Calu3 (cell line): ENCODE results near the gene PAPOLA. TPM values are rescaled to one million over a fixed set of nuclear protein-coding genes. Genes with fewer than 3 reads are reported as not detected.
A peak's percentile ranks its signal among the peaks of the same experiment; 100 is the strongest.
"Not testable (repeated sequence)": the region's sequence is repeated elsewhere in the genome, so short reads cannot be mapped to it uniquely, and the experiment has no call there.

Experiments used
- BruUV-seq: library from RNA; stranded (reverse); fragments of 400-500 nt; replicated peaks from 2 replicates; lab custom pipeline; 2021; lab: Mats Ljungman, UMichigan
- CTCF ChIA-PET: fragments of 300-600 bp; sonication (Branson Sonifier 250); formaldehyde crosslinking; loops from one replicate; lab custom pipeline; 2022; ENCODE audit warnings: antibody characterized with exemption; lab: Charles Lee
- DNase-seq: peaks from one replicate; pipeline ENCODE4 v3.0.0; 2022
- H3K27ac Mint-ChIP-seq: one replicate; pipeline ENCODE4 v1.8.0; 2022; ENCODE audit warnings: mixed read lengths; ENCODE audit not compliant: unreplicated experiment
- H3K27me3 Mint-ChIP-seq: one replicate; pipeline ENCODE4 v1.8.0; 2022; ENCODE audit warnings: mixed read lengths; ENCODE audit not compliant: unreplicated experiment
- H3K36me3 Mint-ChIP-seq: one replicate; pipeline ENCODE4 v1.8.0; 2022; ENCODE audit warnings: mild to moderate bottlenecking, moderate library complexity, mixed read lengths; ENCODE audit not compliant: insufficient read depth, unreplicated experiment
- H3K4me1 Mint-ChIP-seq: one replicate; pipeline ENCODE4 v1.8.0; 2022; ENCODE audit warnings: mild to moderate bottlenecking, low read depth, mixed read lengths; ENCODE audit not compliant: unreplicated experiment
- H3K4me3 Mint-ChIP-seq: one replicate; pipeline ENCODE4 v1.8.0; 2022; ENCODE audit warnings: mild to moderate bottlenecking, low read depth, moderate library complexity, mixed read lengths; ENCODE audit not compliant: unreplicated experiment
- H3K9me3 Mint-ChIP-seq: one replicate; pipeline ENCODE4 v1.8.0; 2022; ENCODE audit warnings: low read depth, mixed read lengths; ENCODE audit not compliant: unreplicated experiment
- CTCF ChIP-seq: fragments of 200-600 bp; IDR thresholded peaks from one replicate; pipeline ENCODE4 v1.8.0; 2022; ENCODE audit warnings: antibody characterized with exemption; ENCODE audit not compliant: unreplicated experiment
- intact Hi-C: fragments of 100-400 bp; cut with micrococcal nuclease; formaldehyde crosslinking; loops from one replicate; pipeline ENCODE4 v1.10.0; 2022; ENCODE audit not compliant: unreplicated experiment
- total RNA-seq: library from RNA; stranded (reverse); gene quantifications from 2 replicates; pipeline ENCODE4 v1.2.3, GENCODE V29; 2022

PAPOLA gene
- total RNA-seq, 1 experiment from 2014 or later, result 205 TPM

DNA sequence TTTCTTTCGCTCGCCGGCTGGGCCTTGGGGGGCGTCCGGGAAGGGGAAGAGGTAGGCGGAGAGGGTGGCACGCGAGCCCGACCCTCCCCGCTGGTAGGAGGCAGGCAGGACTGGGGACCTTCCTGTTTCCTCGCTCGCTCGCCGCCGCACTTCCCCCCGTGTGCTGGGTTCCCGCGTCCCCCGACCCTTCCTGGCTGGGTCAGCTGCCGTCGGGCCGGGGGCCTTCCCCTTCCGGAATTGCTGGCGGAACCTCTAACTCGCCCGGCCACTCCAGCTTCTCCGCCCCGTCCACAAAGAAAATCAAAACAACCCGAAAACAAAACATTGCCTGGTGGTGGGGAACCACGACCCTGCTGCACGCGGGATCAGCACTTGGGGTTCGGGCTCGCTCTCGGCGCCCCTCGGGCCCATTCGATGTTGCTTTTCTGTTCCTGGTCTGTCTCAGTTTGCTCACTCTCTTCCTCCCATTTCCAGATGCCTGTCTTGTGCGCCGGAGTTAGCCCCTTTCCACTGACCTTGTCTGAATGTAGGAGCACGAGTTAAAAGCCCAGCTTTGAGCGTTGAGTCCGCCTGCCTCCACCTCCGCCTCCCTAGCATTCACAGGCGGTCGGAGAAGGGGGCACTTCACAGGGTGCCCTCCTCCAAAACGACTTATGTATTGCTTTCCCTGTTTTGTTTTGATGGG is 581 bp downstream of the PAPOLA start:
- DNase-seq, result peak; percentile 58
- TF ChIP-seq CTCF, result no peak
- peaks cover 34% of the 10 kb centered on the region for H3K36me3 Mint-ChIP-seq
- H3K27me3 Mint-ChIP-seq, result no peaks in the 10 kb centered on the region
- CTCF ChIA-PET, result interaction anchor here (0.7 kb wide), 1 partner anchor 331 kb away, joined by 4 read pairs; no protein-coding TSS in a partner anchor
- peak overlapping the region; percentile 92 for H3K4me3 Mint-ChIP-seq
- H3K9me3 Mint-ChIP-seq, result no peaks in the 10 kb centered on the region
- no TSS peak for BruUV-seq
- intact Hi-C loops, result no loop called here
- H3K4me1 Mint-ChIP-seq, result peaks cover 23% of the 10 kb centered on the region
- peak overlapping the region; percentile 95 for H3K27ac Mint-ChIP-seq

DNA sequence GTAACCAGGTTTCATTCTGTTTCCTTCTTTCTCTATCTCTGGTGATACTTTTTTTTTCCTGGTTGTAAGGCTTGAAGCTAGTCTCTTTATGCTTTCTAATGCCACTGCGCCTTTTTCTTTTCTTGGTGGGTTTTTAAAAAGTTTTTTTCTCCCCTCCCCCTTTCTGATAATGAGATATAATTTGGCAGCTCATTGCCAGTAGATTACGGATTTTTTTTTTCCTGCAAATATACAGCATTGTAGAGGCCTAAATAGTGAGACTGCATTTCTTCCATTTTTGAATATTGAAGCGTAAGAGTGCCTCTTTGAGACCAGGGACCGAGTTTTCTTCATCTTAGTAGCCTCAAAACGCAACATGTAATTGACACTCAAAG is 1.1 kb downstream of the PAPOLA start:
- H3K9me3 Mint-ChIP-seq, result no peaks in the 10 kb centered on the region
- no peaks in the 10 kb centered on the region for H3K27me3 Mint-ChIP-seq
- peaks cover 23% of the 10 kb centered on the region for H3K4me1 Mint-ChIP-seq
- no peak for TF ChIP-seq CTCF
- CTCF ChIA-PET, result interaction anchor here (0.7 kb wide), 1 partner anchor 330 kb away, joined by 4 read pairs; no protein-coding TSS in a partner anchor
- no TSS peak for BruUV-seq
- DNase-seq, result no peak
- H3K4me3 Mint-ChIP-seq, result peak overlapping the region; percentile 92
- H3K36me3 Mint-ChIP-seq, result peaks cover 34% of the 10 kb centered on the region
- H3K27ac Mint-ChIP-seq, result peak overlapping the region; percentile 95
- intact Hi-C loops, result no loop called here

DNA sequence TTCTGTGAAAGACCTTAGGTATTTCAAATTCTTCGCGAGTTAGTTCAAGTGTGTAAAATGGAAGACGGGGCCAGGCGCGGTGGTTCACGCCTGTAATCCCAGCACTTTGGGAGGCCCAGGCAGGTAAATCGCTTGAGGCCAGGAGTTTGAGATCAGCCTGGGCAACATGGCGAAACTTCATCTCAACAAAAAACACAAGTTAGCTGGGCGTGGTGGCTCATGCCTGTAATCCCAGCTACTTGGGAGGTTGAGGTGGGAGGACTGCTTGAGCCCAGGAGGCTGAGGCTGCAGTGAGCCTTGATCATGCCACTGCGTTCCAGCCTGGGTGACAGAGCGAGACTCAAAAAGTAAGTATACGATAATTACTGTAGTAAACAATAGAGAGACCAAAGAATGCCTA is 2.2 kb downstream of the PAPOLA start:
- H3K9me3 Mint-ChIP-seq, BruUV-seq, CTCF ChIA-PET, intact Hi-C loops, H3K27me3 Mint-ChIP-seq, DNase-seq: not testable (repeated sequence)
- H3K4me3 Mint-ChIP-seq, result peak overlapping the region; percentile 92
- H3K27ac Mint-ChIP-seq, result peak overlapping the region; percentile 95
- peaks cover 34% of the 10 kb centered on the region for H3K36me3 Mint-ChIP-seq
- H3K4me1 Mint-ChIP-seq, result peaks cover 23% of the 10 kb centered on the region

- Mint-ChIP-seq H3K36me3 (peaks cover 17% of the 10 kb centered on the region), H3K27ac (no peak overlapping the region), H3K9me3 (no peaks in the 10 kb centered on the region), H3K4me3 (no peak overlapping the region), H3K27me3 (no peaks in the 10 kb centered on the region), H3K4me1 (peaks cover 40% of the 10 kb centered on the region)
- intact Hi-C loops, result no loop called here
- CTCF ChIA-PET, result no interaction called here
- no TSS peak for BruUV-seq
- DNase-seq, result no peak
- TF ChIP-seq CTCF, result no peak
Observed at GRCh38 chr14:96507723-96508122, 5.5 kb downstream of the PAPOLA start.

- no peak for DNase-seq
- BruUV-seq, result no TSS peak
- Mint-ChIP-seq H3K9me3 (no peaks in the 10 kb centered on the region), H3K4me1 (peaks cover 41% of the 10 kb centered on the region), H3K27me3 (no peaks in the 10 kb centered on the region), H3K36me3 (peaks cover 5% of the 10 kb centered on the region), H3K27ac (no peak overlapping the region), H3K4me3 (no peak overlapping the region)
- no peak for TF ChIP-seq CTCF
- CTCF ChIA-PET, result no interaction called here
- intact Hi-C loops, result no loop called here
Observed at GRCh38 chr14:96508900-96509299, 6.7 kb downstream of the PAPOLA start.
